GM23248 (cell line): ENCODE data around the gene HAS3. TPM values are rescaled to one million over a fixed set of nuclear protein-coding genes. Genes with fewer than 3 reads are reported as not detected.

Source experiments
- DNase-seq: peaks from one replicate; pipeline ENCODE4 v3.0.0-alpha.2; 2015
- H2AFZ ChIP-seq: fragments of 200-600 bp; sonication (generic); 2 replicates; pipeline ENCODE4 v1.6.1; 2016; ENCODE audit warnings: antibody characterized with exemption
- H3F3A ChIP-seq: fragments of 200-600 bp; sonication (generic); 2 replicates; pipeline ENCODE4 v1.6.1; 2016; ENCODE audit warnings: mild to moderate bottlenecking, antibody characterized with exemption, mixed run types; ENCODE audit not compliant: insufficient read depth
- H3K27ac ChIP-seq: fragments of 200-600 bp; sonication (generic); 2 replicates; pipeline ENCODE4 v1.5.1; 2016; ENCODE audit warnings: mild to moderate bottlenecking
- H3K27me3 ChIP-seq: fragments of 200-600 bp; sonication (generic); replicated peaks from 2 replicates; pipeline ENCODE4 v1.6.1; 2016; ENCODE audit warnings: mild to moderate bottlenecking; ENCODE audit not compliant: insufficient read depth
- H3K36me3 ChIP-seq: fragments of 200-600 bp; sonication (generic); 2 replicates; pipeline ENCODE4 v1.6.1; 2016; ENCODE audit warnings: low read depth, mild to moderate bottlenecking
- H3K4me1 ChIP-seq: fragments of 200-600 bp; sonication (generic); 2 replicates; pipeline ENCODE4 v1.6.1; 2016; ENCODE audit warnings: mild to moderate bottlenecking; ENCODE audit not compliant: insufficient read depth
- H3K4me2 ChIP-seq: fragments of 200-600 bp; sonication (generic); one replicate; pipeline ENCODE4 v1.6.1; 2016; ENCODE audit warnings: mild to moderate bottlenecking; ENCODE audit not compliant: unreplicated experiment
- H3K4me3 ChIP-seq: fragments of 200-600 bp; sonication (generic); 2 replicates; pipeline ENCODE4 v1.5.1; 2016; ENCODE audit warnings: mild to moderate bottlenecking
- H3K79me2 ChIP-seq: fragments of 200-600 bp; sonication (generic); 2 replicates; pipeline ENCODE4 v1.6.1; 2016; ENCODE audit warnings: mild to moderate bottlenecking; ENCODE audit not compliant: insufficient read depth
- H3K9ac ChIP-seq: fragments of 200-600 bp; sonication (generic); 2 replicates; pipeline ENCODE4 v1.6.1; 2016; ENCODE audit warnings: mild to moderate bottlenecking
- H3K9me2 ChIP-seq: fragments of 200-600 bp; sonication (generic); 2 replicates; pipeline ENCODE4 v1.6.1; 2016; ENCODE audit warnings: mixed run types, mild to moderate bottlenecking, moderate library complexity; ENCODE audit not compliant: insufficient read depth
- H3K9me3 ChIP-seq: fragments of 200-600 bp; sonication (generic); one replicate; pipeline ENCODE4 v1.6.1; 2017; ENCODE audit warnings: low read depth
- H4K20me1 ChIP-seq: fragments of 200-600 bp; sonication (generic); 2 replicates; pipeline ENCODE4 v1.6.0; 2016; ENCODE audit not compliant: insufficient read depth
- EZH2 ChIP-seq: fragments of 200-600 bp; sonication (generic); IDR thresholded peaks from 2 replicates; pipeline ENCODE4 v1.6.1; 2018; ENCODE audit warnings: antibody characterized with exemption, mild to moderate bottlenecking; ENCODE audit not compliant: insufficient read depth, poor library complexity, severe bottlenecking
- EZH2phosphoT487 ChIP-seq: fragments of 200-600 bp; sonication (generic); IDR thresholded peaks from 2 replicates; pipeline ENCODE4 v1.6.1; 2018; ENCODE audit warnings: antibody characterized with exemption, moderate library complexity, mild to moderate bottlenecking, low read depth; ENCODE audit not compliant: insufficient read depth
- WGBS, 2 experiments: methylation state at CpG; one replicate each; pipeline ENCODE4 v1.1.6; 2015 to 2017; ENCODE audit warnings: low lambda C conversion rate in 2 of 2, low coverage in 1 of 2; ENCODE audit errors: missing lambda C conversion rate in 2 of 2; 5-methylcytosine and 5-hydroxymethylcytosine counted together
- in situ Hi-C: fragments of 300-500 bp; cut with MboI; formaldehyde crosslinking; loops from 2 replicates; pipeline ENCODE4 v1.15.0; 2020
- polyA plus RNA-seq: library from polyadenylated mRNA; unstranded; fragments of >200 nt; fragmentation: Nextera tagmentation; extraction: Ambion mirVana; gene quantifications from 2 replicates; pipeline ENCODE4 v1.2.1, GENCODE V29; 2016
- total RNA-seq: library from RNA; depleted of rRNA; stranded (reverse); fragments of >200 nt; shearing (Covaris generic); gene quantifications from 2 replicates; pipeline ENCODE4 v1.2.3, GENCODE V29; 2014

Gene HAS3
- total and polyA plus RNA-seq, 2 experiments from 2014 or later: 0.43 TPM; not detected in 1

DNA sequence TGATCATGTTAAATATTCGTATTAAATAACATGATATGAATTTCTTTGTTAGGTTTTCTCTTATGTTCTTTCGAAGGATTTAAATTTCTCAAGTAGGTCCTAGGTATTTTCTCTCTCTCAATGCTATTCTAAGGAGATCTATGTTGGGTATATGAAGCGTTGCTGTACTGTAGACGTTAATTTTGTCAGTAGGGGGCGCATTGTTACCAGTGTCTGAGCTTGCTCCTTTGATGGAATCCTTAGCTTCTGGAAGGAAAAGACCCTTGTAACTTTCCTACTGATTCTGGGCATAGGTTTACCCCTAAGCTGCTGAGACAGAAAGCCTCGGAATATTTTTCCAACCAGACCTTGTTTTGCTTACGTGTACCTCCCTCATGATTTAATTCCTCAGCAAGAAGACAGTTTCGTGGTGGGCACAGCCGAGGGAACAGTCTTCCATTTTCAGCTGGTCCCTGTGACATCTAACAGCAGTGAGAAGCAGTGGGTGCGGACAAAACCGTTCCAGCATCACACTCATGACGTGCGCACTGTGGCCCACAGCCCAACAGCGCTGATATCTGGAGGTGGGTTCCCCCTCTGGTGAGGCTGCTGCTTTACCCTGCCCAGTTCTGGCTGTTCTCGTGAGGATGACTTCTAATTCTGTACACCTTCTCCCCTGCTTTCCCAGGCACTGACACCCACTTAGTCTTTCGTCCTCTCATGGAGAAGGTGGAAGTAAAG, 44.9 kb downstream of the HAS3 start:
- TF ChIP-seq EZH2 (no peak), EZH2phosphoT487 (no peak)
- H3K4me2 ChIP-seq: no peak overlapping the region
- H3F3A ChIP-seq: peaks cover 21% of the 10 kb centered on the region; the same call in 1 of the 2 replicates
- H3K27me3 ChIP-seq: no peaks in the 10 kb centered on the region
- H3K9me3 ChIP-seq: no peaks in the 10 kb centered on the region
- in situ Hi-C loops: loop anchor here (5.0 kb wide), 1 partner anchor 142 kb away; no protein-coding TSS in a partner anchor
- no peak overlapping the region for H3K4me3 ChIP-seq
- H3K4me1 ChIP-seq: no peaks in the 10 kb centered on the region
- peak; percentile 79 for DNase-seq
- H4K20me1 ChIP-seq: no peaks in the 10 kb centered on the region
- peaks cover 37% of the 10 kb centered on the region for H3K36me3 ChIP-seq
- H2AFZ ChIP-seq: no peak overlapping the region
- no peaks in the 10 kb centered on the region for H3K9me2 ChIP-seq
- H3K79me2 ChIP-seq: peaks cover 24% of the 10 kb centered on the region; the same call in 1 of the 2 replicates
- H3K27ac ChIP-seq: no peak overlapping the region
- no peak overlapping the region for H3K9ac ChIP-seq
- 53% methylated on average over 16 of the region's 16 CpGs for WGBS, 2 experiments

DNA sequence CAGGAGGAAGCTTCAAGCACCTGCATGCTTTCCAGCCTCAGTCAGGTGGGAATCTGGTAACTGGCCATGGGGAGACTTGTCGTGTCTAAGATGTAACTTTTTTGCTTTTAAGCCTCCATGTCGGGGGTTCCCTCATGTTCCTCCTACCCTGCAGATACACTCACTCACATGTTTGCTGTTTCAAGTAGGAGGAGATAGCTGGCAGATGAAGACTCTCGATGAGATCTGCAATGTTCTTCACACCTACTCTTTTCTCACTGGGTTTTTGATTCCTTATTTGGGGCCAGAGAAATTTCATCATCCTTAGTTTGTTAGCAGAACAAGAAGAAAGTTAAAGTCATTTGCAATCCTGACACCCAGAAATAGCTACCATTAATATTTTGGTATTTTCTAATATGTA, 51.7 kb downstream of the HAS3 start:
- 67 to 70% methylated on average over 3 of the region's 3 CpGs for WGBS, 2 experiments
- in situ Hi-C loops: no loop called here
- no peaks in the 10 kb centered on the region for H3K9me3 ChIP-seq
- no peak for TF ChIP-seq EZH2phosphoT487
- no peak for TF ChIP-seq EZH2
- H2AFZ ChIP-seq: no peak overlapping the region
- no peaks in the 10 kb centered on the region for H3K4me1 ChIP-seq
- peaks cover 53% of the 10 kb centered on the region for H3K36me3 ChIP-seq
- no peaks in the 10 kb centered on the region for H4K20me1 ChIP-seq
- H3K27me3 ChIP-seq: no peaks in the 10 kb centered on the region
- no peaks in the 10 kb centered on the region for H3K9me2 ChIP-seq
- H3K27ac ChIP-seq: no peak overlapping the region
- no peak overlapping the region for H3K9ac ChIP-seq
- H3K4me3 ChIP-seq: no peak overlapping the region
- DNase-seq: no peak
- H3K79me2 ChIP-seq: no peaks in the 10 kb centered on the region
- H3K4me2 ChIP-seq: no peak overlapping the region
- H3F3A ChIP-seq: peaks cover 14% of the 10 kb centered on the region; the same call in 1 of the 2 replicates

DNA sequence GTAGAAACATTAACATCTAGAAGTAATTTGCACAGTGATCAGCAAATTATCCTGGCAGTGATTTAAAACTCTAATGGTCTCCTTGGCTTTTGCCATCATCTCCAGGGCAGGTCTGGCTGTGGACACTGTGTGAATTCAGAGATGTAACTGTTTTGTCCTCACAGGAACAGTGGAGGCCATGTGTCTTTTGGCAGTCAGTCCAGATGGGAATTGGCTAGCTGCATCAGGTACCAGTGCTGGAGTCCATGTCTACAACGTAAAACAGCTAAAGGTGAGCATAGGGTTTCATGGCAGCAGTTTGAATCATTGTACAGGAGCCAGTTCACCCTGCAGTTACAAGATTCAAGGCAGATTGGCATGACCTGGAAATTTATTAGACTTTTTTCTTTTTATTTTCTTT, 54.7 kb downstream of the HAS3 start:
- Histone ChIP-seq H4K20me1 (no peaks in the 10 kb centered on the region), H3K4me1 (no peaks in the 10 kb centered on the region), H3K27ac (no peak overlapping the region), H3K4me3 (no peak overlapping the region), H2AFZ (no peak overlapping the region), H3K27me3 (no peaks in the 10 kb centered on the region), H3K9me3 (no peaks in the 10 kb centered on the region), H3K36me3 (peaks cover 36% of the 10 kb centered on the region), H3K9ac (no peak overlapping the region), H3K79me2 (no peaks in the 10 kb centered on the region), H3K9me2 (no peaks in the 10 kb centered on the region), H3K4me2 (no peak overlapping the region), H3F3A (peaks cover 11% of the 10 kb centered on the region; the same call in 1 of the 2 replicates)
- no peak for DNase-seq
- TF ChIP-seq EZH2 (no peak), EZH2phosphoT487 (no peak)
- WGBS, 2 experiments: 100% methylated on average over 1 of the region's 1 CpG
- in situ Hi-C loops: no loop called here

DNA sequence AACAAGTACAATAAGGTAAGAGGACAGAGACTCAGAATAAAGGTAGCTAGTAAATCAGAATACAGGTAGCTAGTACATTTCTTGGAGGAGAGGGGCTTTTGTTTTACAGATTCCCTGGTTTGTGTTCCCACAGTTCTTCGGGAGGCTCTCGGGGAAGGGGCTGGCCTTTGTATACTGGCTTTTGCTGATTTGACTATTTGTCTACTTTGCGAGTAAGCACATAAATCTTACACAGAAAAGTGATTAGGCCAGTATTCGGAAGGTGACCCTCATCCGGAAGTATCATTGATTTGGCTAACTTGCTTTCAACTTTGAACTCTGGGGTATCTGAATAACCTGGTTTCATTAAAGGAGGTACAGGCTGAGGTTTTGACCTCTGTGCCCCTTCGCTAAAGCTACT, 60.1 kb downstream of the HAS3 start:
- Histone ChIP-seq H3K9me2 (no peaks in the 10 kb centered on the region), H3K27ac (peak overlapping the region; percentile 68), H3K36me3 (peaks cover 23% of the 10 kb centered on the region), H3K27me3 (no peaks in the 10 kb centered on the region), H3K4me3 (0 out of 2 replicates have a peak overlapping the region, but pooled peaks have one; percentile 9), H3K9me3 (no peaks in the 10 kb centered on the region), H3K4me1 (peaks cover 25% of the 10 kb centered on the region), H3F3A (peaks cover 40% of the 10 kb centered on the region), H3K9ac (peak overlapping the region; percentile 25; the same call in 1 of the 2 replicates), H2AFZ (no peak overlapping the region), H3K79me2 (0 out of 2 replicates have a peak, but pooled peaks cover 3% of the 10 kb centered on the region), H3K4me2 (peak overlapping the region; percentile 52), H4K20me1 (no peaks in the 10 kb centered on the region)
- no peak for TF ChIP-seq EZH2
- no peak for TF ChIP-seq EZH2phosphoT487
- WGBS, 2 experiments: 75 to 84% methylated on average over 6 of the region's 6 CpGs
- in situ Hi-C loops: no loop called here
- no peak for DNase-seq
